Colon (tissue), 2 donors: ENCODE measurements around the gene SLC6A6.

Source experiments
- FAIRE-seq: peaks from 2 replicates; lab custom pipeline; 2012; peaks lifted over from hg19 to GRCh38; lab: Jason Lieb, UNC
- donor health status: control.
- donor health status: control.

Gene SLC6A6

GRCh38 chr3:14454639-14455310, 52.4 kb downstream of the SLC6A6 start:
- no peak for FAIRE-seq

- no peak for FAIRE-seq
Measured at GRCh38 chr3:14455571-14456317, 53.3 kb downstream of the SLC6A6 start.

DNA sequence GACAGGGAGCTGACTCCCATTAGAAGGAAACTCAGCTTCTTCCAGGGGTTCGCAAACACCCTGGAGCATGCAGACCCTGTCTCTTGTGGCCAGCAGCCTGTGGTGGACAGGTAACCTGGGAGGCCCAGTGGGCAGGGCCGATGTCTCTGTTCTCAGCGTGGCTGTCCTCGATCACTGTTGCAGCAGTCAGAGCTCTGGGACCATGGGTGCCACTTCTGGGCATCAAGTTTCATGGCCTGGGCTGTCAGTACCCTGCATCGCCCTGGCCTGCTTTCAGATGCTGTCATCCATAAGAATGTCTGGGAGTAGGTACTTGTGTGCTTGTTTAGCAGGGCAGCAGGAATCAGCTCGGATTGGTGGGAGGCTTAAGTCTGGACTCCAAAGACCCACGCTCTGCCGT, 54.4 kb downstream of the SLC6A6 start:
- FAIRE-seq, result no peak

- no peak for FAIRE-seq
Measured at GRCh38 chr3:14457481-14457880, 55.1 kb downstream of the SLC6A6 start.

- no peak for FAIRE-seq
Measured at GRCh38 chr3:14457999-14458398, 55.6 kb downstream of the SLC6A6 start.

DNA sequence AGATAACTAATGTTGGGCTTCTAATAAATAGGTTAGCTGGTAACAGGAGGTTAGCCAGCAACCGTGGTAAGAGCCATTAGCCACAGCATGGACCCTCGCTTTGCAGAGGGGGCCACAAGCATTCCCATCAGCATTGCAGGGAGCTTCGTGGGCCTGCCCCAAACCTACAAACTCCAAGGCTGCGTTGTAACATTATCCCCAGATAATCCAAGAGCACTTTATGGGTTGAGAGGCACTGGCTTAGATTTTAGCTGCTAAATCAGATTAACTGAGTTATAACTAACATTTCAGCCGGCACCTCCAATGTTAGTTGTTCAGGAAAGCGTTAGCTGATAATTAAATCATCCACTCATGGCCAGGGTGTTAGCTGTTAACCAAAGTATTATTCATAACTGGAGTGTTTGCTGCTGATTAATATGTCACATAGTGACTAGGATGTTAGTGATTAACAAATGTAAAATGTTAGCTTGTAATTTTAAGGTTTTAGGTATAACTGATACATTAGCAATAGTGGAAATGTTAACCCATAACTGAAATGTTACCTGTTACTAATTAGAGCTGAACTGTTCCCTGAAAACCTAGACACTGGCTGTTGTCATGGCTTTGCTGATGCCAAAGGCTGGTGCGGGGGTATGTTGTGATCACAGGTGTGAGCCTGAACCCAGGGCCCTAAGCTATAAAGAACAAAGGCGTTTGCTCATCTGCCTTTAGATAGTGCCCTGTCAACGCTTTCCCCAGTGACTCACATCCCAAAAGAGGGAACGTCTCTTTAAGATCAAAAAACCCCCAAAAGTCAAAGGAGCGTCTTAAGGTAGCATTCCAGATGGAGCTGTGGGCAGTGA, 56.2 kb downstream of the SLC6A6 start:
- no peak for FAIRE-seq

GRCh38 chr3:14459384-14459783, 57.0 kb downstream of the SLC6A6 start:
- no peak for FAIRE-seq

DNA sequence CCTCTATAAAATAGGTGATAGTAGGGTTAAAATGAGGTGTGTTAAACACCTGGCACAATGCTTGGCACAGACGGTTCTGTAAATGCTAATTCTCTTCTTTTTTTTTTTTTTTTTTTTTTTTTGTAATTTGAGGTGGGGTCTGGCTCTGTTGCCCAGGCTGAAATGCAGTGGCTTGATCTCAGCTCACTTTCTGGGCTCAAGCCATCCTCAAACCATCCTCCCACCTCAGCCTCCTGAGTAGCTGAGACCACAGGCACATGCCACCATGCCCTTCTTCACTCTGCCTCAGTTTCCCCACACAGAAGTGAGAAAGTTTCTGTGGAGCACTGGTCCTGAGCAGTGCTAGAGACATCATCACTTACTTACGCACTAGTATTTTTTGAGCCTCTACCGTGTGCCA, 57.4 kb downstream of the SLC6A6 start:
- no peak for FAIRE-seq

DNA sequence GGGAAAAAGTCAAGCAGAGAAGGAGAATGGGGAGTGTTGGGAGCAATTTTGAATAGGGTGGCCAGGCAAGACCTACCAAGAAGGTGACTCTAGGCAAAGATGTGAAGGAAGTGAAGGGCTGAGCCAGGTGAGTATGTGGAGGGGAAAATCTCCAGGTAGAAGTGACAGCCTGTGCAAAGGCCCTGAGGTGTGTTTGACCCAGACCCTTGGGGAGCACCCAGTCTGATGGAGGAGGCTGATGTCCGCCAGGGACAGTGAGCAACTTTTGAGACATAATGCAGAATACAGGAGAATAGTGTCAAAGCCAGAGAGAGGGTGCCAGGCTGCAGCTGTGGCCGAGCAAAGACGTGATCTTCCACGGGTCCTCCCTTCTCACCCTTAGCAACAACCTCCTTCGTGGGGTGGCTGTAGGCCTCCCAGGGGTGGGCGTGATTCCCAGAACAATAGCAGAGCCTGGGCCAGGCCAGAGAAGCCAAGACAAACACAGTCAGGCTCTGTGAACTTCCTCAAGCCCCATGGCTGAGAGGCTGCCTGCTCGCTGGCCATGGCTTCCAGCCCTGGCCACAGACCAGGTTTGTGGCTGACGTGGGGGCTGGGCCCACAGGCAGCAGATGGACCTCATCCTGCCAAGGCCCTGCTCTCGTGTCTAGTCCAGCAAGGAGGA, 58.1 kb downstream of the SLC6A6 start:
- no peak for FAIRE-seq

DNA sequence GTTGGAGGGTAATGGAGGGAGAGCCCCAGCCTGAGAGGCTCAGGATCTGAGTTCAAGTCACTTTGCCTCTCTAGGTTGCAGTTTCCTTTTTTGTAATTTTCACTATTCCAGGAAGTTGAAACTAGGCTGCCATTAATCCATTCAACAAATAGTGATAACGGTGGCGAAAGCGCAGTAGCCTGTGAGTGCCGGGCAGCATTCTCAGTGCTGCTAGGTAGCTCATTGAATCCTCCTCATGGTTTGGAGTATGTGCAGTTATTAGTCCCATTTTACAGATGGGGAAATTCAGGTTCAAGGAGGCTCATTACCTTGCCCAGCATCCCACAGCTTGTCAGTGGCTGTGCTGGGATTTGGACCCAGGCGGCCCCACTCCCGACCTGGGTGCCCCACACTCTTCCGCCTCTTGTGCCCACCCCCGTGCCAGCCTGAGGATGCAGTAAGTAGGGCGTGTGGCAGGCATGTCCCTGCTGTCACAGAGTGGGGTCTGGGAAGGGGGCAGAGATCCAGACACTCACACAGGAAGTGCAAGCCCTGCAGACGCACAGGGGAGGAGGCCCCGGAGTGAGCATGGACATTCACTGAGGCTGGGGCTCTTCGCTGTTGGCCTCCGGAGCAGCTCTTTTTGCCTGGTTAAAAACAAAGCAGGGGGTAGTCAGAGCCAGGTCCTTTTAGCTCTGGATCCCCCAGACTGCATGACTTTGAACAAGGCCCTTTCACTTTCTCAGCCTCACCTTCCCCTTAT, 58.8 kb downstream of the SLC6A6 start:
- no peak for FAIRE-seq

- FAIRE-seq, result no peak
Measured at GRCh38 chr3:14461748-14462324, 59.4 kb downstream of the SLC6A6 start.

- no peak for FAIRE-seq
Measured at GRCh38 chr3:14462738-14463137, 60.3 kb downstream of the SLC6A6 start.

DNA sequence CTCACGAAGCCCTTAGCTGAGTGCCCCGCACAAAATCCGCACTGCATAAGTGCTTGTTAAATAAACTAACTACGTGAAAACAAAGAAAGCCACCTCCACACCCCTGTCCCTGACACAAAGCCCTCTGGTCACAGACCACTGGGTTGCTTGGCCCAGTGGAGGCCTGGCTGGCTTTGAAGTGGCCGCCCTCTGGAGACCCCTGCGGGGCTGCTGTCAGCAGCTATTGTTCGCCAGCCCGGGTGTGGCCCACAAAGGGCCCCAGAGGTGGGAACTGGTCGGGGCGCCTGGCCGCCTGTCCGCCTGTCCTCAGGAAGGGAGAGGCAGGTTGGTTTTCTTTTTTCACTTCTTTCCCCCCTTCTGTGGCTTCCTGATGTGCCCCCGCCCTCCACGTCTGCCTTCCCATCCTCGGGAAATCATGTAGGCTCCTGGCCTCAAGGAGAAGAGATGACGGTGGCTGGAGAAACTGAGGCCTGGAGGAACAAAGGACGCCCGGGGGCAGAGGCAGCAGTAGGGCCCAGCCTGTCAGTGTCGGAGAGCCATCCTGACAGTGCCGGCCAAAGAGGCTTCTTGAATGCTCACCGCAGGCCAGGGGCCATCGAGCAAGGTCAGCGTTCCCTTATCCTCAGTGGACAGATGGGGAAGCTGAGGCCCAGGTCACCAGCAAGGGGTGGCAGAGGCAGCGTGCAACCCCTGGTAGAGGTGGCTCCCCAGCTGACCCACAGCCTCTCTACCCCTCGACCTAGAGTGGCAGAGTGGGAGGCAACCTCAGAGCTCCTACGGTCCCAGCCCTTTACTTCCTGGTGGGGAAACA, 61.1 kb downstream of the SLC6A6 start:
- FAIRE-seq, result no peak

DNA sequence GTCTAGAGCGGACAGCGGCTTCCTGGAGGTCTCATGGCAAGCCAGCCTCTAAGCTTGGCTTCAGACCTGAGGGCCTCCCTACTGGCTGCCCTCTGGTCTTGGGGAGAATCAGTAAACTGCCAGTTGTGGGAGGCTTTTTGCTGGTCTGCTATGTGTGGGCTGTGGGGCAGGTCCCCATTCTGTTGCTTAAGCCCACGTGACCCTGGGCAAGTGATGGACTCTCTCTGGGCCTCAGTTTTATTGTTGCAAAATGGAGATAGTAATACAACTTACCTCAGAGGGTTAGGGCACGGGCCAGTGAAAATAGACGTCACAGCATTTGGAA, 61.7 kb downstream of the SLC6A6 start:
- no peak for FAIRE-seq

GRCh38 chr3:14464521-14464920, 62.1 kb downstream of the SLC6A6 start:
- FAIRE-seq, result no peak

DNA sequence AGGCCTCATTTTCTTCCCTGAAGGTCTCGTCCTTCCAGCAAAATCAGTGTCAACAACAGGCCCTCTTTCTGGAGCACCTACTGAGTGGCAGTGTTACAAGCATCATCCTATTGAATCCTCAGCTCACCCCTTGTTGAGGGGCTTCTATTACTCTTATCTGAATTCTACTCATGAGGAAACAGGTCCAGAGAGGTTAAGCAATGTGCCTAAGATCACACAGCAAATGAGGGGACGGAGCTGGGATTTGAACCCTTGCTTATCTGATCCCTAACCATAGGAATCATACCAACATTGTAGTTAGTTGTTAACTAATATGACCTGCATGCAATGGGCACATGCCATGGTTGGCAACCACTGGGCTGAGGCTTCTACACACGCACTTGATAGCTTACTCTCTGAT, 63.0 kb downstream of the SLC6A6 start:
- FAIRE-seq, result no peak

- FAIRE-seq, result no peak
Measured at GRCh38 chr3:14466179-14466903, 63.9 kb downstream of the SLC6A6 start.

GRCh38 chr3:14467814-14468620, 65.6 kb downstream of the SLC6A6 start:
- no peak for FAIRE-seq

DNA sequence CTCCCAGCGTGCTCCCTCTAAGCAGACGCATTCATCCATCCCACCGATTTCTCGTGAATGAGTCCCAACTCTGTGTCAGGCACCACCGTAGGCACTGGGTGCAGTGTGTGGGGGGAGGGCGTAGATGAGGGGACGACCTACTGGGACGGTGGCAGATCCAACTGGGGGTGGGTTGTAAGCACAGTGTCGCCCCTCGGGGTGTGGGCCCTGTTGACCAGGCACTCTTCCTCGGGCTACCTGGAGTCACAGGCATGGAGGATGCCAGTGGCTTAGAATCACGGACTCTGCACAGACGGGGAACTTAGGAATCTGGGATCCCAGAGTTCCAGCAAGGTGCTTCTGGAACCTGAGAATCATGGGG, 66.2 kb downstream of the SLC6A6 start:
- FAIRE-seq, result no peak
